C4-2B (cell line): ENCODE results near the gene SLC27A1.

Experiments used
- H3K27ac ChIP-seq: fragments of 450-650 bp; 2 replicates; pipeline ENCODE4 v1.5.1; 2017
- ZFX ChIP-seq: fragments of 450-650 bp; IDR thresholded peaks from 2 replicates; pipeline ENCODE4 v1.6.1; 2017
- TF ChIP-seq, protein P1 (sequence below): fragments of 450-650 bp; conservative IDR thresholded peaks from 2 replicates; pipeline ENCODE4 v1.5.1; 2017; ENCODE audit warnings: mild to moderate bottlenecking

Gene SLC27A1

GRCh38 chr19:17553256-17553655 is 82.9 kb downstream of the SLC27A1 start:
- TF ChIP-seq, protein P1, sequence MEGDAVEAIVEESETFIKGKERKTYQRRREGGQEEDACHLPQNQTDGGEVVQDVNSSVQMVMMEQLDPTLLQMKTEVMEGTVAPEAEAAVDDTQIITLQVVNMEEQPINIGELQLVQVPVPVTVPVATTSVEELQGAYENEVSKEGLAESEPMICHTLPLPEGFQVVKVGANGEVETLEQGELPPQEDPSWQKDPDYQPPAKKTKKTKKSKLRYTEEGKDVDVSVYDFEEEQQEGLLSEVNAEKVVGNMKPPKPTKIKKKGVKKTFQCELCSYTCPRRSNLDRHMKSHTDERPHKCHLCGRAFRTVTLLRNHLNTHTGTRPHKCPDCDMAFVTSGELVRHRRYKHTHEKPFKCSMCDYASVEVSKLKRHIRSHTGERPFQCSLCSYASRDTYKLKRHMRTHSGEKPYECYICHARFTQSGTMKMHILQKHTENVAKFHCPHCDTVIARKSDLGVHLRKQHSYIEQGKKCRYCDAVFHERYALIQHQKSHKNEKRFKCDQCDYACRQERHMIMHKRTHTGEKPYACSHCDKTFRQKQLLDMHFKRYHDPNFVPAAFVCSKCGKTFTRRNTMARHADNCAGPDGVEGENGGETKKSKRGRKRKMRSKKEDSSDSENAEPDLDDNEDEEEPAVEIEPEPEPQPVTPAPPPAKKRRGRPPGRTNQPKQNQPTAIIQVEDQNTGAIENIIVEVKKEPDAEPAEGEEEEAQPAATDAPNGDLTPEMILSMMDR: no peak
- no peak for TF ChIP-seq ZFX
- H3K27ac ChIP-seq: peak overlapping the region; percentile 10; the same call in 1 of the 2 replicates

DNA sequence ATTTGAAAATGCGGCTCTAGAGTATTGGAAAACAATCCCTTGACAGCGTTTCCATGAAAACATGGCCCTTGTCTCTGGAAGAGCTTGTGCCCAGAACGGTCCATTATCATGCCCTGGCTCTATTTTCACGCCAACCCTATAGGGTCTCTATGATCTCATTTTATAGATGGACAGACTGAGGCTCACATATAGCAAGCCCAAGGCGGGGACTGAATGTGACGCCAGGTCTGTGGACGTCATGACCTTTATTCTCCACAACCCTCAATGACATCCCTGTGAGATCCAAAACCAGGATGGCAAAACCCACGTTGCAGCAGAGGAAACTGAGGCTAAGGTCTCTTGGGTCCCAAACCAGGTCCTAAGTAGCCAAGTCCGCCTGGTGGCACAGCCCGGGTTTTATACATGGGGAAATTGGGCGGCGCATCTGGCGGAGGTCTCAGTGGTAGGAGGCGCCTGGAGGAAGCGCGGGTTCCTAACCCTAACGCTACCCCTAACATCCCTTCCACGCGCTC is 84.7 kb downstream of the SLC27A1 start:
- TF ChIP-seq, protein P1: no peak
- no peak for TF ChIP-seq ZFX
- H3K27ac ChIP-seq: peak overlapping the region; percentile 92

- peak within 1 kb of the TSS; percentile 92 for H3K27ac ChIP-seq
- no peak for TF ChIP-seq ZFX
- TF ChIP-seq, protein P1: no peak
Measured at GRCh38 chr19:17555480-17555928, 85.2 kb downstream of the SLC27A1 start, which contains the start of gene COLGALT1. TSS of gene COLGALT1 (plus strand) at chr19:17555649. CDS start at chr19:17555714, 65 bp downstream.
